Heart left ventricle (tissue), 16 donors: ENCODE data around the gene PAK1. TPM values are rescaled to one million over a fixed set of nuclear protein-coding genes. Genes with fewer than 3 reads are reported as not detected.

Source experiments
- ATAC-seq, 4 donors: fragments of 200-7000 bp; cut with Tn5 transposase; one replicate each; pipeline ENCODE4 v1.9.1; 2020 to 2022; ENCODE audit warnings: moderate library complexity in 4 of 4, mild to moderate bottlenecking in 3 of 4, moderate number of reproducible peaks in 1 of 4
- DNase-seq, 5 donors: peaks; one replicate each; pipeline ENCODE4 v3.0.0-alpha.2; 2020
- H3K27ac ChIP-seq, 12 donors: fragments of 200-600 bp; sonication (generic) in 4 of 12; one replicate each; pipeline versions ENCODE4 v1.5.0 to v1.8.0; 2016 to 2022; ENCODE audit warnings: mild to moderate bottlenecking in 2 of 12
- H3K27me3 ChIP-seq, 9 donors: fragments of 200-600 bp; sonication (generic) in 2 of 9; one replicate each; pipeline versions ENCODE4 v1.5.1 to v1.8.0; 2016 to 2022; ENCODE audit warnings: mild to moderate bottlenecking in 3 of 9
- H3K36me3 ChIP-seq, 9 donors: fragments of 200-600 bp; sonication (generic) in 2 of 9; one replicate each; pipeline versions ENCODE4 v1.5.0 to v1.8.0; 2018 to 2022; ENCODE audit warnings: mild to moderate bottlenecking in 2 of 9
- H3K4me1 ChIP-seq, 12 donors: fragments of 200-600 bp; sonication (generic) in 4 of 12; one replicate each; pipeline versions ENCODE4 v1.5.0 to v1.8.0; 2016 to 2022; ENCODE audit warnings: mild to moderate bottlenecking in 3 of 12
- H3K4me3 ChIP-seq, 12 donors: fragments of 200-600 bp; sonication (generic) in 4 of 12; one replicate each; pipeline versions ENCODE4 v1.5.0 to v1.8.0; 2017 to 2022; ENCODE audit warnings: mild to moderate bottlenecking in 9 of 12, moderate library complexity in 4 of 12
- H3K9me3 ChIP-seq, 12 donors: fragments of 200-600 bp; sonication (generic) in 4 of 12; one replicate each; pipeline versions ENCODE4 v1.5.0 to v1.8.0; 2016 to 2022; ENCODE audit warnings: mild to moderate bottlenecking in 1 of 12
- CTCF ChIP-seq, 12 donors: fragments of 200-600 bp; sonication (generic) in 4 of 12; IDR thresholded peaks; one replicate each; pipeline versions ENCODE4 v1.5.0 to v1.8.0; 2018 to 2022; ENCODE audit warnings: antibody characterized with exemption in 12 of 12, mild to moderate bottlenecking in 5 of 12
- POLR2A ChIP-seq, 2 donors: fragments of 450-650 bp; IDR thresholded peaks; one replicate each; pipeline ENCODE4 v1.6.1; 2017; ENCODE audit warnings: antibody characterized with exemption in 2 of 2, mild to moderate bottlenecking in 2 of 2, moderate library complexity in 2 of 2
- WGBS, 4 donors: extraction: QIAGEN DNeasy Blood & Tissue Kit in 2 of 4; methylation state at CpG; one replicate each; pipeline versions ENCODE4 v1.1.5 to v1.1.7; 2013 to 2018; 5-methylcytosine and 5-hydroxymethylcytosine counted together
- intact Hi-C, 10 donors: fragments of 100-400 bp; cut with DNase I; formaldehyde crosslinking; loops; one replicate each; pipeline versions ENCODE4 v1.11.1 to v1.14.2; 2022
- polyA plus RNA-seq, 2 donors: library from polyadenylated mRNA; stranded (reverse); fragments of 200-250 nt; gene quantifications; one replicate each; pipeline ENCODE4 v1.2.3, GENCODE V29; 2013
- total RNA-seq, 9 donors: library from RNA; depleted of rRNA in 2 of 9; stranded (reverse); fragments of >200 nt in 2 of 9; fragmentation: NEBNext Ultra II Directional in 3 of 9; extraction: Animal tissue kit (Norgen Biotek cat#: 25700) in 3 of 9; gene quantifications; one replicate each; pipeline versions ENCODE4 v1.1.0 to v1.2.4, GENCODE V29; 2016 to 2023
- donor health status: ischemic (EF 13 %, LVEDD 7.1; RV severe dilation, severe dysfunction).
- donor health status: healthy with polysubstance abuse.
- donor health status: DM: no; HTN: yes; CAD: no.
- donor health status: DM: no; HTN: no; CAD: no.
- donor health status: ischemic (EF 25% LVEDD 6.9; RV normal size, moderate dysfunction).
- donor health status: ischemic (EF 25% LVEDD 5.7; RV mildly dilated, moderate dysfunction).
- donor health status: healthy.
- donor health status: DM: yes; HTN: yes; CAD: no.
- donor health status: ischemic (EF 35%, LVEDD 5.7; RV mildly dilated, moderate dysfunction).
- donor health status: nonischemic (EF 11% LVEDD 7.7; RV severe dilation, severe dysfunction).
- donor health status: DM: yes; HTN: yes; CAD: no.
- donor health status: PGD.
- donor health status: ischemic (EF 29% LVEDD 5.4; RV normal size, mild dysfunction).
- donor health status: nonischemic (EF 23%, LVEDD 6.1; RV moderate dilation, normal function).

Gene PAK1
- total and polyA plus RNA-seq, 11 donors: 2.1 to 25.4 (median 5.9) TPM

DNA sequence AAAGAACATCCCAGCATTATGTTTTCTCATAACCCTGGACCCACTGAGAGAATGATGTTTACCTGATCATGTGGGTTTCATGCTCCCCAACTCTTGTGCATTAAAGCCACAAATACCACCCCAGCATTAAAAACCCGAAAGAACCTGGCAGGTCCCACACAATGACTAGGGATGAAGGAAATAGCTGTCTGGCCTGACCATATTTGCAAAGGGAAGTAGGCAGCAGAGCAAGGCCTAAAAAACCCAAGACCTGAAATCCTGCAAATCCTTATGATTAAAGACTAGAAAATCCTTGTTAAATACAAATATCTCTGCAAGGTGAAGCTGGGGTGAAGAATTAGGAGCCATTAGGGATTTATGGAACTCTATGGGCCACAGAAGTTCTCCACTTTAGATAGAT lies 23.7 kb downstream of the PAK1 start:
- intact Hi-C loops: no loop called here
- TF ChIP-seq CTCF (IDR thresholded peaks at IDR 0.05) (no peak), POLR2A (IDR thresholded peaks at IDR 0.05) (no peak)
- DNase-seq (no peak), ATAC-seq (no peak)
- H3K27ac ChIP-seq: no peak overlapping the region
- H3K36me3 ChIP-seq: no peaks in the 10 kb centered on the region
- H3K4me1 ChIP-seq: peaks cover 0 to 26% (median 0%) of the 10 kb centered on the region in 12 donors
- no peaks in the 10 kb centered on the region for H3K27me3 ChIP-seq
- H3K9me3 ChIP-seq: no peaks in the 10 kb centered on the region
- WGBS, 4 donors: 77 to 97% (median 83%) methylated on average over 1 of the region's 1 CpG
- no peak overlapping the region for H3K4me3 ChIP-seq

GRCh38 chr11:77449784-77450183 lies 24.1 kb downstream of the PAK1 start:
- DNase-seq (no peak), ATAC-seq (no peak)
- intact Hi-C loops: no loop called here
- no peaks in the 10 kb centered on the region for H3K9me3 ChIP-seq
- no peak overlapping the region for H3K4me3 ChIP-seq
- no peak overlapping the region for H3K27ac ChIP-seq
- TF ChIP-seq CTCF (IDR thresholded peaks at IDR 0.05) (no peak), POLR2A (IDR thresholded peaks at IDR 0.05) (no peak)
- H3K4me1 ChIP-seq: peaks cover 0 to 27% (median 0%) of the 10 kb centered on the region in 12 donors
- H3K27me3 ChIP-seq: no peaks in the 10 kb centered on the region
- WGBS, 4 donors: 81 to 95% (median 92%) methylated on average over 1 of the region's 1 CpG
- H3K36me3 ChIP-seq: no peaks in the 10 kb centered on the region

DNA sequence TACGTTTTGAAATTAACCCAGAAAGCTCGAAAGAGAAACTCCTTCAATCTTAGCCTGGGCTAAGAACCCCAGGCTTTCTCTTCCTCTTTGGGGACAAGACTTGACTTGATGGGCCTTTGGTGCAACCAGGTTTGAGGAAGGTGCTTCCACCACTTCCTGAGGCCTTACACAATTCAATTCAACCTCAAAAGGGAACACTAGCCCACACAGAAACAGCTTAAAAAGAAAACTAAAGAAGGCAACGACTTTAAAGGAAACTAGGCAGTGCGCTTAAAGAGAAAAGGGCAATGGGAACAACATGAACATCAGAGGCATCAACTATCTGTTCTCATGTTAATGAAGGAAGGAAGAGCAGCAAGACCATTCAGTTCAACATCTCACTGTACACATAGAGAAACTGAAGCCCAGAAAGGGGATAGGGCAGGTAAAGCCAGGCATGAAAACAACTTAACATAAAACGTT lies 24.8 kb downstream of the PAK1 start:
- Histone ChIP-seq H3K4me3 (no peak overlapping the region), H3K9me3 (no peaks in the 10 kb centered on the region), H3K4me1 (peaks cover 0 to 31% (median 0%) of the 10 kb centered on the region in 12 donors), H3K27ac (peak overlapping the region in 1 of 12 donors; percentile 47), H3K36me3 (no peaks in the 10 kb centered on the region), H3K27me3 (no peaks in the 10 kb centered on the region)
- ATAC-seq (peak in 1 of 4 donors; percentile 36), DNase-seq (no peak)
- intact Hi-C loops: no loop called here
- no peak for TF ChIP-seq POLR2A (IDR thresholded peaks at IDR 0.05)
- TF ChIP-seq CTCF (IDR thresholded peaks at IDR 0.05): no peak
- 56 to 62% (median 61%) methylated on average over 5 of the region's 5 CpGs for WGBS, 4 donors

GRCh38 chr11:77448269-77448668 lies 25.6 kb downstream of the PAK1 start:
- TF ChIP-seq POLR2A (IDR thresholded peaks at IDR 0.05): no peak
- 89 to 92% (median 91%) methylated on average over 2 of the region's 2 CpGs for WGBS, 4 donors
- no peak for DNase-seq
- peaks cover 0 to 31% (median 0%) of the 10 kb centered on the region in 12 donors for H3K4me1 ChIP-seq
- no peak overlapping the region for H3K4me3 ChIP-seq
- H3K9me3 ChIP-seq: no peaks in the 10 kb centered on the region
- no peaks in the 10 kb centered on the region for H3K36me3 ChIP-seq
- intact Hi-C loops: no loop called here
- H3K27ac ChIP-seq: no peak overlapping the region
- no peak for ATAC-seq
- H3K27me3 ChIP-seq: no peaks in the 10 kb centered on the region
